Measurements from ENCODE around the gene GIT1. TPM values are rescaled to one million over a fixed set of nuclear protein-coding genes. Genes with fewer than 3 reads are reported as not detected.

The GIT1 gene
- total and polyA plus RNA-seq, 2 of the 13 experiments (the other 11 are each of a cell fraction or from before 2014, with no cell fraction given): 14.2 to 30.8 TPM

DNA sequence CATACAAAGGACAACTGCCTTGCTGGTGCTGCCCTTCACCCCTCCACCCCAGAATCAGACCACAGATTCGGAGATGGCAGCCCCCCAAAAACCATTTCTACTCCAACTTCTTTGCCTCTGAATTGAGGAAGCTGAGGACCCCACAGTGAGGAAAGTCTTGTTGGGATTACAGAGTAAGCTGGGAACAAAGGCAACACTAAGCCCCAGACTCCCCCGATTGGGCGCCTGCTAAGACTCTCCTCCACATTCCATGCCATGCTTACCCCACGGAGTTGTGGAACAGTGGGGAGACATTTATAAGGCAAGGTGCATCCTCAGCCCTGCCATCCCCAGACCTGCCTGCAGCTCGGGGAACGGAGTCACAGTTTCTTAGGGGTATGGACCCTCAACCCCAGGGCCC is 1.9 kb downstream of the GIT1 start (continued):
- no peak for TF ChIP-seq ZNF260 (CRISPR knock-in tag; IDR thresholded peaks at IDR 0.05; ENCODE audit: borderline replicate concordance, low read depth)

DNA sequence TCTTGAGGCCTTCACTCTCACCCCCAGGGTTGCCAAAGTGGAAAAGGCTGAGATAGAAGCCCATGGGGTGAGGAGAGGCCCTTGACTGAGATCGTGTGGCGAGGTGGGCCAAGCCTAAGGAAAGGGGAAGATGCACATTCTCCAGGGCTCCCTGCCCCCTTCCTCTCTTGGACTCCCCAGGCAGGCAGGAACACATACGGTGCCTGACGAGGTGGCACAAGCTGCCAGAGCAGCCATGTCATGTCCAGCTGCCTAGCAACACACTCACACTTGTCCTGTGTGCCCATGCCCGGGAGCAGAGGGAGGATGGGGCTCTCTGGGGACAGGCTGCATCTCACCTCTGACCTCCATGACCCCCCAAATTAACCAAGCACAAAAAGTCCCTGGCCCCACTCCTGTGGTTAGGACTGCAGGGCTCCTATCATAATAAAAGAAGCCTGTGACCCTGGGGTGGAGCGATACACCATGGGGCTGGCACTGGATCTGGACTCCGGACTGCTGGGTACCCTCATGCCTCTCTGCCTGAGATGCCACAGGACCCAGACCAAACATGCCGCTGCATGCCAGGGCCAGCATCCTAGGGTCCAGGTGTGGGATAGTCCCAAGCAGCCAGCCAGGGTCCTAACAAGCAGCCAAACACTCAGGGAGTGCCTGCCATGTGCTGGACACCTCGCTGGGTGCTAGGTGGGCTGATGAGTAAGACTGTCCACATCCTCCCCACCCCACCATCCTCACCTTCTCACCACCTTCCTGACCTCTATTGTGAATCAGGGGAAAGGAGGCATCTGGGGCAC is 2.6 kb downstream of the GIT1 start:
- Histone ChIP-seq H3K4me1 (ENCODE audit: insufficient read depth, low read length) (peaks cover 46% of the 10 kb centered on the region), H3K36me3 (replicated peaks in 1 of 2; ENCODE audit: control insufficient read depth in 1 of 2, insufficient read depth in 2 of 2, low read length in 2 of 2) (peaks cover under 1 to 1% of the 10 kb centered on the region in 2 experiments; a peak in 2 of 5 replicates), H2AFZ (ENCODE audit: low read length) (no peak overlapping the region), H3K9ac (ENCODE audit: insufficient read depth, low read depth, low read length) (no peak overlapping the region), H3K27ac (ENCODE audit: extremely low read length, insufficient read depth, low read length) (no peak overlapping the region), H3K4me2 (ENCODE audit: low read depth, low read length) (peak overlapping the region; percentile 93; the same call in 1 of the 2 replicates), H3K4me3 (replicated peaks in 1 of 3; ENCODE audit: insufficient read depth in 1 of 3, low read depth in 2 of 3, low read length in 3 of 3) (no peak overlapping the region), H3K9me3 (ENCODE audit: low read length) (no peaks in the 10 kb centered on the region), H3K27me3 (ENCODE audit: control insufficient read depth in 1 of 2, insufficient read depth in 2 of 2, low read length in 2 of 2) (no peaks in the 10 kb centered on the region; a peak in 1 of 5 replicates), H3K79me2 (ENCODE audit: insufficient read depth, low read length) (peaks cover 23% of the 10 kb centered on the region), H4K20me1 (ENCODE audit: insufficient read depth, low read length) (peaks cover 14% of the 10 kb centered on the region; the same call in 1 of the 2 replicates)
- ChIA-PET POLR2A (interaction anchor here (1.5 to 2.0 kb wide), 2 partner anchors 12 to 21 kb away, joined by 4 to 11 read pairs; no protein-coding TSS in a partner anchor), CTCF (ENCODE audit: low intra/inter-chr PET ratio, low total read pairs) (no interaction called here)
- WGBS (ENCODE audit: low lambda C conversion rate): 88% methylated on average over 4 of the region's 9 CpGs
- no peak for DNase-seq (ENCODE audit: low spot score)
- in situ Hi-C loops (cut with HindIII; ENCODE audit: extremely low pct_ligation_motif_present, low pct_unique_long_range_greater_than_20kb): no loop called here
- intact Hi-C loops (cut with micrococcal nuclease; ENCODE audit: unreplicated experiment): no loop called here
- no TSS peak for BruUV-seq (replicated peaks)
- ATAC-seq: no peak
- FAIRE-seq: no peak
- TF ChIP-seq ZNF121 (CRISPR knock-in tag; IDR thresholded peaks at IDR 0.05) (no peak), ZSCAN20 (CRISPR knock-in tag; IDR thresholded peaks at IDR 0.05; ENCODE audit: borderline replicate concordance) (no peak), NCOA1 (CRISPR knock-in tag; IDR thresholded peaks at IDR 0.05) (no peak), ZNF724P (CRISPR knock-in tag; IDR thresholded peaks at IDR 0.05; ENCODE audit: borderline replicate concordance) (no peak), MBD4 (IDR thresholded peaks at IDR 0.05; ENCODE audit: borderline replicate concordance, low read length) (no peak), SIN3B (IDR thresholded peaks at IDR 0.05; ENCODE audit: low read length) (no peak), HOXA3 (CRISPR knock-in tag; IDR thresholded peaks at IDR 0.05) (no peak), ZBTB3 (CRISPR knock-in tag; IDR thresholded peaks at IDR 0.05; ENCODE audit: borderline replicate concordance, low read depth) (no peak)
- TF ChIP-seq, protein P1, sequence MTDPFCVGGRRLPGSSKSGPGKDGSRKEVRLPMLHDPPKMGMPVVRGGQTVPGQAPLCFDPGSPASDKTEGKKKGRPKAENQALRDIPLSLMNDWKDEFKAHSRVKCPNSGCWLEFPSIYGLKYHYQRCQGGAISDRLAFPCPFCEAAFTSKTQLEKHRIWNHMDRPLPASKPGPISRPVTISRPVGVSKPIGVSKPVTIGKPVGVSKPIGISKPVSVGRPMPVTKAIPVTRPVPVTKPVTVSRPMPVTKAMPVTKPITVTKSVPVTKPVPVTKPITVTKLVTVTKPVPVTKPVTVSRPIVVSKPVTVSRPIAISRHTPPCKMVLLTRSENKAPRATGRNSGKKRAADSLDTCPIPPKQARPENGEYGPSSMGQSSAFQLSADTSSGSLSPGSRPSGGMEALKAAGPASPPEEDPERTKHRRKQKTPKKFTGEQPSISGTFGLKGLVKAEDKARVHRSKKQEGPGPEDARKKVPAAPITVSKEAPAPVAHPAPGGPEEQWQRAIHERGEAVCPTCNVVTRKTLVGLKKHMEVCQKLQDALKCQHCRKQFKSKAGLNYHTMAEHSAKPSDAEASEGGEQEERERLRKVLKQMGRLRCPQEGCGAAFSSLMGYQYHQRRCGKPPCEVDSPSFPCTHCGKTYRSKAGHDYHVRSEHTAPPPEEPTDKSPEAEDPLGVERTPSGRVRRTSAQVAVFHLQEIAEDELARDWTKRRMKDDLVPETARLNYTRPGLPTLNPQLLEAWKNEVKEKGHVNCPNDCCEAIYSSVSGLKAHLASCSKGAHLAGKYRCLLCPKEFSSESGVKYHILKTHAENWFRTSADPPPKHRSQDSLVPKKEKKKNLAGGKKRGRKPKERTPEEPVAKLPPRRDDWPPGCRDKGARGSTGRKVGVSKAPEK (CRISPR knock-in tag; IDR thresholded peaks at IDR 0.05; ENCODE audit: borderline replicate concordance): no peak
- TF ChIP-seq, protein P2, sequence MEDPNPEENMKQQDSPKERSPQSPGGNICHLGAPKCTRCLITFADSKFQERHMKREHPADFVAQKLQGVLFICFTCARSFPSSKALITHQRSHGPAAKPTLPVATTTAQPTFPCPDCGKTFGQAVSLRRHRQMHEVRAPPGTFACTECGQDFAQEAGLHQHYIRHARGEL (CRISPR knock-in tag; IDR thresholded peaks at IDR 0.05): no peak
